Lung microvascular endothelial cell (primary cell): ENCODE results near the gene SLFNL1. TPM values are rescaled to one million over a fixed set of nuclear protein-coding genes. Genes with fewer than 3 reads are reported as not detected.

Source experiments
- DNase-seq, 2 donors: peaks; one replicate each; pipeline versions ENCODE4 v3.0.0 to v3.0.0-alpha.2; 2010; ENCODE audit warnings: low read depth in 2 of 2
- total RNA-seq: library from RNA; depleted of rRNA; stranded (reverse); fragments of >200 nt; gene quantifications from 2 replicates; pipeline ENCODE4 v1.2.1, GENCODE V29; 2014

SLFNL1 gene
- under 0.01 and 0.20 TPM in 2 replicates for total RNA-seq

GRCh38 chr1:41021526-41022308, at the start of gene SLFNL1:
SLFNL1 (minus strand) TSS chr1:41021725; CDS start chr1:41020660, 1,065 bp downstream.
- DNase-seq: peak in 1 of 2 donors; percentile 33

- DNase-seq: no peak
Measured at GRCh38 chr1:41056907-41057306, 35.4 kb upstream of the SLFNL1 start.

GRCh38 chr1:41053316-41053715, 31.8 kb upstream of the SLFNL1 start:
- DNase-seq: no peak

- peak; percentile 31 to 37 for DNase-seq
Measured at GRCh38 chr1:41051022-41051421, 29.5 kb upstream of the SLFNL1 start.

- DNase-seq: no peak
Measured at GRCh38 chr1:41048540-41048939, 27.0 kb upstream of the SLFNL1 start.

- DNase-seq: no peak
Measured at GRCh38 chr1:41046347-41046775, 24.8 kb upstream of the SLFNL1 start.

GRCh38 chr1:41045740-41046139, 24.2 kb upstream of the SLFNL1 start:
- DNase-seq: peak; percentile 43 to 87

- DNase-seq: peak in 1 of 2 donors; percentile 41
Measured at GRCh38 chr1:41044187-41044586, 22.7 kb upstream of the SLFNL1 start.

GRCh38 chr1:41041614-41042270, 20.2 kb upstream of the SLFNL1 start:
- DNase-seq: no peak

GRCh38 chr1:41038110-41038509, 16.6 kb upstream of the SLFNL1 start:
- no peak for DNase-seq

- DNase-seq: no peak
Measured at GRCh38 chr1:41037116-41037903, 15.8 kb upstream of the SLFNL1 start.

- DNase-seq: peak in 1 of 2 donors; percentile 50
Measured at GRCh38 chr1:41033272-41033671, 11.7 kb upstream of the SLFNL1 start.

GRCh38 chr1:41032147-41032546, 10.6 kb upstream of the SLFNL1 start:
- no peak for DNase-seq

- no peak for DNase-seq
Measured at GRCh38 chr1:41030872-41031616, 9.5 kb upstream of the SLFNL1 start.

GRCh38 chr1:41028034-41028642, 6.6 kb upstream of the SLFNL1 start:
- DNase-seq: no peak

- DNase-seq: no peak
Measured at GRCh38 chr1:41025979-41026819, 4.7 kb upstream of the SLFNL1 start.

- no peak for DNase-seq
Measured at GRCh38 chr1:41024953-41025352, 3.4 kb upstream of the SLFNL1 start.

GRCh38 chr1:41023279-41023990, 1.9 kb upstream of the SLFNL1 start:
- DNase-seq: peak; percentile 54 to 61

GRCh38 chr1:41022424-41022823, 899 bp upstream of the SLFNL1 start:
- no peak for DNase-seq
